ENCODE data around the gene KRT84. TPM values are rescaled to one million over a fixed set of nuclear protein-coding genes. Genes with fewer than 3 reads are reported as not detected.

KRT84 gene
- total RNA-seq, 2 experiments from 2014 or later, result not detected

GRCh38 chr12:52389313-52390207 is 4.1 kb upstream of the KRT84 start:
- Mint-ChIP-seq H3K9me3 (ENCODE audit: low read depth) (no peaks in the 10 kb centered on the region), H3K27me3 (peaks cover 10% of the 10 kb centered on the region), H3K36me3 (no peaks in the 10 kb centered on the region), H3K27ac (no peak overlapping the region), H3K4me1 (no peaks in the 10 kb centered on the region), H3K4me3 (no peak overlapping the region)
- CTCF ChIA-PET, result no interaction called here
- ATAC-seq, result no peak
- no peak for DNase-seq

GRCh38 chr12:52387859-52388258 is 2.4 kb upstream of the KRT84 start:
- H3K27me3 Mint-ChIP-seq, result peaks cover 10% of the 10 kb centered on the region
- CTCF ChIA-PET, result no interaction called here
- no peak overlapping the region for H3K27ac Mint-ChIP-seq
- ATAC-seq (no peak), DNase-seq (no peak)
- H3K4me1 Mint-ChIP-seq, result peaks cover 4% of the 10 kb centered on the region
- H3K9me3 Mint-ChIP-seq (ENCODE audit: low read depth), result no peaks in the 10 kb centered on the region
- H3K36me3 Mint-ChIP-seq, result no peaks in the 10 kb centered on the region
- no peak overlapping the region for H3K4me3 Mint-ChIP-seq

GRCh38 chr12:52383331-52383730 is 2.1 kb downstream of the KRT84 start:
- Mint-ChIP-seq H3K9me3 (ENCODE audit: low read depth) (no peaks in the 10 kb centered on the region), H3K36me3 (no peaks in the 10 kb centered on the region), H3K4me3 (no peak overlapping the region), H3K27ac (no peak overlapping the region), H3K4me1 (peaks cover 20% of the 10 kb centered on the region), H3K27me3 (peaks cover 2% of the 10 kb centered on the region)
- CTCF ChIA-PET, result interaction anchor here (0.7 to 4.5 kb wide), 4 partner anchors 11 to 487 kb away, joined by 3 to 18 read pairs (median 4); no protein-coding TSS in a partner anchor
- ATAC-seq (no peak), DNase-seq (no peak)

GRCh38 chr12:52382854-52383253 is 2.6 kb downstream of the KRT84 start:
- Mint-ChIP-seq H3K27ac (no peak overlapping the region), H3K27me3 (peaks cover 2% of the 10 kb centered on the region), H3K36me3 (no peaks in the 10 kb centered on the region), H3K9me3 (ENCODE audit: low read depth) (no peaks in the 10 kb centered on the region), H3K4me1 (peaks cover 20% of the 10 kb centered on the region), H3K4me3 (no peak overlapping the region)
- CTCF ChIA-PET, result interaction anchor here (1.6 to 4.5 kb wide), 4 partner anchors 10 to 503 kb away, joined by 3 to 18 read pairs (median 6); no protein-coding TSS in a partner anchor
- ATAC-seq (peak; percentile 53), DNase-seq (no peak)

- Mint-ChIP-seq H3K9me3 (ENCODE audit: low read depth) (no peaks in the 10 kb centered on the region), H3K36me3 (no peaks in the 10 kb centered on the region), H3K4me1 (peaks cover 20% of the 10 kb centered on the region), H3K4me3 (no peak overlapping the region), H3K27ac (no peak overlapping the region), H3K27me3 (peaks cover 9% of the 10 kb centered on the region)
- no peak for ATAC-seq
- no peak for DNase-seq
- CTCF ChIA-PET, result interaction anchor here (1.0 to 2.8 kb wide), 8 partner anchors 9 to 504 kb away, joined by 3 to 8 read pairs (median 3); no protein-coding TSS in a partner anchor
Measured at GRCh38 chr12:52381206-52381605, 4.2 kb downstream of the KRT84 start.

GRCh38 chr12:52380271-52380694 is 5.2 kb downstream of the KRT84 start:
- H3K4me3 Mint-ChIP-seq, result no peak overlapping the region
- no peaks in the 10 kb centered on the region for H3K9me3 Mint-ChIP-seq (ENCODE audit: low read depth)
- H3K27me3 Mint-ChIP-seq, result peaks cover 12% of the 10 kb centered on the region
- CTCF ChIA-PET, result interaction anchor here (1.1 to 2.8 kb wide), 4 partner anchors 16 to 499 kb away, joined by 3 to 8 read pairs (median 3); no protein-coding TSS in a partner anchor
- no peak overlapping the region for H3K27ac Mint-ChIP-seq
- ATAC-seq (no peak), DNase-seq (peak; percentile 46)
- peaks cover 20% of the 10 kb centered on the region for H3K4me1 Mint-ChIP-seq
- no peaks in the 10 kb centered on the region for H3K36me3 Mint-ChIP-seq

GRCh38 chr12:52379536-52379935 is 5.9 kb downstream of the KRT84 start:
- CTCF ChIA-PET, result interaction anchor here (1.1 to 1.7 kb wide), 4 partner anchors 15 to 506 kb away, joined by 3 to 4 read pairs (median 3); no protein-coding TSS in a partner anchor
- Mint-ChIP-seq H3K36me3 (no peaks in the 10 kb centered on the region), H3K27me3 (peaks cover 12% of the 10 kb centered on the region), H3K4me1 (peaks cover 20% of the 10 kb centered on the region), H3K4me3 (no peak overlapping the region), H3K27ac (no peak overlapping the region), H3K9me3 (ENCODE audit: low read depth) (no peaks in the 10 kb centered on the region)
- ATAC-seq (no peak), DNase-seq (no peak)

- H3K9me3 Mint-ChIP-seq (ENCODE audit: low read depth), result no peaks in the 10 kb centered on the region
- no peak overlapping the region for H3K4me3 Mint-ChIP-seq
- no peak for DNase-seq
- H3K4me1 Mint-ChIP-seq, result peaks cover 19% of the 10 kb centered on the region
- H3K27ac Mint-ChIP-seq, result no peak overlapping the region
- H3K27me3 Mint-ChIP-seq, result peaks cover 19% of the 10 kb centered on the region
- H3K36me3 Mint-ChIP-seq, result no peaks in the 10 kb centered on the region
- no peak for ATAC-seq
- CTCF ChIA-PET, result no interaction called here
Measured at GRCh38 chr12:52378091-52378490, 7.4 kb downstream of the KRT84 start.

GRCh38 chr12:52377266-52377665 is 8.2 kb downstream of the KRT84 start:
- Mint-ChIP-seq H3K27ac (no peak overlapping the region), H3K9me3 (ENCODE audit: low read depth) (no peaks in the 10 kb centered on the region), H3K27me3 (peaks cover 25% of the 10 kb centered on the region), H3K36me3 (no peaks in the 10 kb centered on the region), H3K4me1 (peaks cover 10% of the 10 kb centered on the region), H3K4me3 (no peak overlapping the region)
- DNase-seq (no peak), ATAC-seq (no peak)
- CTCF ChIA-PET, result interaction anchor here (1.4 kb wide), 1 partner anchor 503 kb away, joined by 6 read pairs; no protein-coding TSS in a partner anchor

GRCh38 chr12:52372216-52373154 is 13.0 kb downstream of the KRT84 start:
- ATAC-seq (peak; percentile 58), DNase-seq (peak; percentile 73)
- no peaks in the 10 kb centered on the region for H3K4me1 Mint-ChIP-seq
- H3K36me3 Mint-ChIP-seq, result no peaks in the 10 kb centered on the region
- CTCF ChIA-PET, result interaction anchor here (0.7 to 6.8 kb wide), 20 partner anchors 9 to 513 kb away, joined by 3 to 58 read pairs (median 4); partner anchors contain the start of gene KRT84
- peaks cover 36% of the 10 kb centered on the region for H3K27me3 Mint-ChIP-seq
- H3K9me3 Mint-ChIP-seq (ENCODE audit: low read depth), result no peaks in the 10 kb centered on the region
- H3K4me3 Mint-ChIP-seq, result no peak overlapping the region
- H3K27ac Mint-ChIP-seq, result no peak overlapping the region

GRCh38 chr12:52371716-52372115 is 13.7 kb downstream of the KRT84 start:
- CTCF ChIA-PET, result interaction anchor here (0.8 to 6.8 kb wide), 9 partner anchors 8 to 514 kb away, joined by 3 to 58 read pairs (median 12); partner anchors contain the start of gene KRT84
- Mint-ChIP-seq H3K4me3 (no peak overlapping the region), H3K9me3 (ENCODE audit: low read depth) (no peaks in the 10 kb centered on the region), H3K36me3 (no peaks in the 10 kb centered on the region), H3K27ac (no peak overlapping the region), H3K27me3 (peaks cover 37% of the 10 kb centered on the region), H3K4me1 (no peaks in the 10 kb centered on the region)
- DNase-seq, result no peak
- no peak for ATAC-seq

- DNase-seq, result no peak
- Mint-ChIP-seq H3K36me3 (no peaks in the 10 kb centered on the region), H3K27ac (no peak overlapping the region), H3K4me1 (no peaks in the 10 kb centered on the region), H3K4me3 (no peak overlapping the region), H3K27me3 (peaks cover 33% of the 10 kb centered on the region), H3K9me3 (ENCODE audit: low read depth) (no peaks in the 10 kb centered on the region)
- ATAC-seq, result no peak
- CTCF ChIA-PET, result interaction anchor here (1.5 to 6.8 kb wide), 6 partner anchors 9 to 514 kb away, joined by 4 to 58 read pairs (median 16); partner anchors contain the start of gene KRT84
Measured at GRCh38 chr12:52370926-52371608, 14.4 kb downstream of the KRT84 start.
